ENCODE data around the gene TMEM140.
"Not testable (repeated sequence)": the region's sequence is repeated elsewhere in the genome, so short reads cannot be mapped to it uniquely, and the experiment has no call there.

The TMEM140 gene

GRCh38 chr7:135147899-135148721 lies at the start of gene TMEM140:
Gene TMEM140 (plus strand): TSS chr7:135148072. CDS start chr7:135164442, 16,370 bp downstream.
- DNase-seq, result no peak

- no peak for DNase-seq
These were observed 49.5 kb upstream of the TMEM140 start for GRCh38 chr7:135098391-135098790.

- DNase-seq, result no peak
These were observed 47.0 kb upstream of the TMEM140 start for GRCh38 chr7:135100856-135101255.

GRCh38 chr7:135102372-135102771 lies 45.5 kb upstream of the TMEM140 start:
- no peak for DNase-seq

GRCh38 chr7:135109562-135109961 lies 38.3 kb upstream of the TMEM140 start:
- DNase-seq, result no peak

GRCh38 chr7:135109976-135110375 lies 37.9 kb upstream of the TMEM140 start:
- no peak for DNase-seq

- no peak for DNase-seq
These were observed 36.5 kb upstream of the TMEM140 start for GRCh38 chr7:135111379-135111778.

- DNase-seq, result no peak
These were observed 33.2 kb upstream of the TMEM140 start for GRCh38 chr7:135114622-135115021.

GRCh38 chr7:135117096-135117495 lies 30.8 kb upstream of the TMEM140 start:
- DNase-seq, result no peak

GRCh38 chr7:135121868-135122267 lies 26.0 kb upstream of the TMEM140 start:
- no peak for DNase-seq

GRCh38 chr7:135124631-135125030 lies 23.2 kb upstream of the TMEM140 start:
- not testable (repeated sequence) for DNase-seq

- no peak for DNase-seq
These were observed 18.9 kb upstream of the TMEM140 start for GRCh38 chr7:135128931-135129330.

GRCh38 chr7:135129579-135129978 lies 18.3 kb upstream of the TMEM140 start:
- DNase-seq, result no peak

GRCh38 chr7:135143885-135144668 lies 3.8 kb upstream of the TMEM140 start:
- no peak for DNase-seq

GRCh38 chr7:135147341-135147898 lies 452 bp upstream of the TMEM140 start:
- no peak for DNase-seq

GRCh38 chr7:135150072-135150782 lies 2.4 kb downstream of the TMEM140 start:
- no peak for DNase-seq

GRCh38 chr7:135151132-135151531 lies 3.3 kb downstream of the TMEM140 start:
- no peak for DNase-seq

- no peak for DNase-seq
These were observed 3.7 kb downstream of the TMEM140 start for GRCh38 chr7:135151533-135151932.

GRCh38 chr7:135152442-135152841 lies 4.6 kb downstream of the TMEM140 start:
- DNase-seq, result no peak

- DNase-seq, result no peak
These were observed 6.9 kb downstream of the TMEM140 start for GRCh38 chr7:135154734-135155133.

GRCh38 chr7:135156290-135156689 lies 8.4 kb downstream of the TMEM140 start:
- no peak for DNase-seq

GRCh38 chr7:135158141-135158655 lies 10.3 kb downstream of the TMEM140 start:
- DNase-seq, result no peak

GRCh38 chr7:135158874-135159273 lies 11.0 kb downstream of the TMEM140 start:
- DNase-seq, result no peak

All from cerebellar nuclear complex (tissue), 1 donor.